CD4-positive, alpha-beta memory T cell (primary cell): ENCODE results near the gene NAA40. TPM values are rescaled to one million over a fixed set of nuclear protein-coding genes. Genes with fewer than 3 reads are reported as not detected.
A peak's percentile ranks its signal among the peaks of the same experiment; 100 is the strongest.
"Not testable (repeated sequence)": the region's sequence is repeated elsewhere in the genome, so short reads cannot be mapped to it uniquely, and the experiment has no call there.

Experiments used
- CTCF ChIA-PET: fragments of 350-600 bp; sonication (Branson Sonifier 250); formaldehyde crosslinking; loops from one replicate; lab custom pipeline; 2021; ENCODE audit warnings: inconsistent platforms; ENCODE audit not compliant: partially characterized antibody; lab: Charles Lee
- POLR2A ChIA-PET: fragments of 350-600 bp; sonication (Branson Sonifier 250); formaldehyde crosslinking; loops from one replicate; lab custom pipeline; 2021; ENCODE audit not compliant: partially characterized antibody; lab: Charles Lee
- DNase-seq, 5 donors: peaks; one replicate each; pipeline versions ENCODE4 v3.0.0 to v3.0.0-alpha.2; 2020 to 2022; ENCODE audit warnings: mixed read lengths in 1 of 5
- H3K27ac ChIP-seq: one replicate; pipeline ENCODE4 v1.7.0; 2013; ENCODE audit warnings: low read depth, low read length
- H3K27me3 ChIP-seq: 2 replicates; pipeline ENCODE4 v1.7.0; 2013; ENCODE audit warnings: mild to moderate bottlenecking, low read length, moderate library complexity; ENCODE audit not compliant: insufficient read depth
- H3K36me3 ChIP-seq: 2 replicates; pipeline ENCODE4 v1.7.0; 2013; ENCODE audit warnings: mild to moderate bottlenecking, low read length, moderate library complexity; ENCODE audit not compliant: insufficient read depth
- H3K4me1 ChIP-seq: 2 replicates; pipeline ENCODE4 v1.7.0; 2013; ENCODE audit warnings: mild to moderate bottlenecking, low read length, moderate library complexity; ENCODE audit not compliant: insufficient read depth
- H3K4me3 ChIP-seq, 2 donors: one replicate each; pipeline ENCODE4 v1.7.0; 2013; ENCODE audit warnings: low read length in 2 of 2, mild to moderate bottlenecking in 1 of 2
- H3K9me3 ChIP-seq, 2 donors: one replicate each; pipeline ENCODE4 v1.7.0; 2013; ENCODE audit warnings: low read length in 2 of 2, control low read depth in 1 of 2; ENCODE audit not compliant: control insufficient read depth in 1 of 2
- H3K27ac Mint-ChIP-seq, 7 donors: one replicate each; pipeline ENCODE4 v1.8.0; 2020 to 2021; ENCODE audit warnings: mixed read lengths in 7 of 7, mild to moderate bottlenecking in 6 of 7, inconsistent platforms in 3 of 7, moderate library complexity in 3 of 7
- H3K27me3 Mint-ChIP-seq, 2 donors: one replicate each; pipeline ENCODE4 v1.8.0; 2020 to 2021; ENCODE audit warnings: mixed read lengths in 2 of 2
- H3K36me3 Mint-ChIP-seq, 2 donors: one replicate each; pipeline ENCODE4 v1.8.0; 2020 to 2021; ENCODE audit warnings: mixed read lengths in 2 of 2, inconsistent platforms in 1 of 2, mild to moderate bottlenecking in 1 of 2
- H3K4me1 Mint-ChIP-seq, 4 donors: one replicate each; pipeline ENCODE4 v1.8.0; 2020 to 2021; ENCODE audit warnings: mixed read lengths in 4 of 4, mild to moderate bottlenecking in 1 of 4
- H3K4me3 Mint-ChIP-seq, 8 donors: one replicate each; pipeline ENCODE4 v1.8.0; 2020 to 2021; ENCODE audit warnings: mixed read lengths in 8 of 8, mild to moderate bottlenecking in 7 of 8, moderate library complexity in 6 of 8, inconsistent platforms in 3 of 8
- H3K9me3 Mint-ChIP-seq, 8 donors: one replicate each; pipeline ENCODE4 v1.8.0; 2020 to 2021; ENCODE audit warnings: mixed read lengths in 8 of 8, mild to moderate bottlenecking in 5 of 8, inconsistent platforms in 3 of 8, moderate library complexity in 1 of 8
- intact Hi-C: fragments of 100-400 bp; cut with micrococcal nuclease; formaldehyde crosslinking; loops from one replicate; pipeline ENCODE4 v1.15.1; 2023
- polyA plus RNA-seq, 2 donors: library from polyadenylated mRNA; unstranded; fragments of 300-500 nt; fragmentation: Illumina TruSeq; gene quantifications; one replicate each; pipeline ENCODE4 v1.2.3, GENCODE V29; 2021
- total RNA-seq, 2 experiments: library from RNA; stranded (reverse); gene quantifications; one replicate each; pipeline ENCODE4 v1.2.3, GENCODE V29; 2021

Gene NAA40
- total and polyA plus RNA-seq, 4 experiments from 2014 or later: 6.1 to 24.8 (median 17.1) TPM

DNA sequence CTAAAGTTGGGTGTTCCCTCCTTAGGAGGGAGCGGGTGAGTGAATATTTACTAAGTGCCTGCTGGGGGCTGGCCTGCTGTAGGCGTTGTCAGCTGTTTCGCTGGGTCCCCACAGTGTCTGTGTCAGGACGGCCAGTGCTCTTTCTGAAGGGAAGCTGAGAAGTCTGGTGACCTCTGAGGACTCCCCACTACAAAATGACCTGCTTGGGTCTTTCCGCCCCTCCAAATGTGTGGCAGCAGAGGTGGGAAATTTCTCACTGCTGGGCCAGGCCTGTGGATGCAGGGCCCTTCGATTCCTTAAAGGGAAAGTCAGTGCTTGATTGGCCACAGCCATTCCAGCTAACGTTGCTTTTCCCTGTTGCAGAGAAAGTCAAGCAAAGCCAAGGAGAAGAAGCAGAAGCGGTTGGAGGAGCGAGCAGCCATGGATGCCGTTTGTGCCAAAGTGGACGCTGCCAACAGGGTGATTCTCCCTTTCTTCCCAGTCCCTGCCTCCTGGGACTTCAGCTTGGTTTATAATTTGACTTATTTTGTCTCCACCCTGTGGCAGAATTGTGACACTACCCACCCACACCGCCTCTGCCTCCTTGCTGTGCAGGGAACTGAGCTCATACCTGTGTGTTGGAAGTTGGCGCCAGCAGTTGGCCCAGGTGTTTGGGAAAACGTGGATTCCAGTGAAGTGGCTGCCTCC, 6.8 kb downstream of the NAA40 start:
- Mint-ChIP-seq H3K4me1 (peaks cover 4 to 14% (median 8%) of the 10 kb centered on the region in 4 donors), H3K36me3 (peaks cover 0 to 9% of the 10 kb centered on the region in 2 donors), H3K27me3 (no peaks in the 10 kb centered on the region), H3K9me3 (no peaks in the 10 kb centered on the region), H3K4me3 (no peak overlapping the region), H3K27ac (peak overlapping the region in 1 of 7 donors; percentile 30)
- no peaks in the 10 kb centered on the region for H3K9me3 ChIP-seq
- intact Hi-C loops: loop anchor here (1.0 to 5.0 kb wide), 3 partner anchors 38 to 178 kb away; no protein-coding TSS in a partner anchor
- H3K4me3 ChIP-seq: no peak overlapping the region
- H3K36me3 ChIP-seq: no peaks in the 10 kb centered on the region
- CTCF ChIA-PET: interaction anchor here (0.6 to 13.9 kb wide), 30 partner anchors 9 to 308 kb away, joined by 3 to 337 read pairs (median 4); partner anchors contain the start of genes MARK2, RCOR2 and ZFTA
- H3K27ac ChIP-seq: no peak overlapping the region
- H3K27me3 ChIP-seq: no peaks in the 10 kb centered on the region
- peaks cover under 1% of the 10 kb centered on the region for H3K4me1 ChIP-seq
- POLR2A ChIA-PET: interaction anchor here (0.8 to 3.0 kb wide), 9 partner anchors 29 to 178 kb away, joined by 3 to 43 read pairs (median 3); partner anchors contain the start of genes COX8A, MARK2, OTUB1 and ZFTA
- DNase-seq: peak; percentile 45 to 53 (median 49)

DNA sequence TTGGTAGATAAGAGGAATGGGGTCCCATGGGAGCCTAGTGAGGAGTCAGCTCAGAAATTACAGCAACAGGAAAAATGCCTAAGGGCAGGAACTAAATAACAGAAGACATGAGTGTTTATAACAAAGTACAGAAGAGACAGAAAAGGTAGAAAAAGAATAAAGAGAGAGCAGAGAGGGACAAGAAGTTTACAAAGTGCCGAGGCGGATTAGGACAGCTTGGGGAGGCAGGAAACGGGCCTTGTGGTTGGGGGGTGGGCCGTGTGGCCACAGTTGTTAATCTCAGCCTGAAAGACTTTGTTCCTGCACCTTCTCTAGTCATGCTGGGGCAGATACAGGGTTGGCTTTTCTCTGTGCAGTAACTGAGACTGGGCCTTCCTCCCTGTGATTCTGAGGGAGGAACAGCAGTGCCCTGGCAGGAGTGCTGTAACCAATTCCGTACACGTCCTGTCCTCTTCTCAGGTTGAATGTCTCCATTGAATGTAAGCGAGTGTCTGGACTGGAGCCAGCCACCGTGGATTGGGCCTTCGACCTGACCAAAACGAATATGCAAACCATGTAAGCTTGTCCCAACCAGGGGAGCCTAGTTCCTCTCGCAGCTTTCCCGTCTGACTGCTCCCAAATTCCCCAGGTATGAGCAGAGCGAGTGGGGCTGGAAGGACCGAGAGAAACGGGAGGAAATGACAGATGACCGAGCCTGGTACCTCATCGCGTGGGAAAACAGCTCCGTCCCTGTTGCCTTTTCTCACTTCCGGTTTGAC, 13.2 kb downstream of the NAA40 start:
- peak overlapping the region; percentile 0 to 87 (median 65) for H3K27ac Mint-ChIP-seq
- Histone ChIP-seq H3K36me3 (peaks cover 25% of the 10 kb centered on the region), H3K4me1 (peaks cover 25% of the 10 kb centered on the region), H3K4me3 (no peak overlapping the region), H3K27me3 (no peaks in the 10 kb centered on the region), H3K27ac (peak overlapping the region; percentile 46), H3K9me3 (no peaks in the 10 kb centered on the region)
- POLR2A ChIA-PET: no interaction called here
- CTCF ChIA-PET: interaction anchor here (0.6 to 13.9 kb wide), 5 partner anchors 8 to 282 kb away, joined by 3 to 337 read pairs (median 3); partner anchors contain the start of gene MARK2
- peaks cover 17 to 31% (median 23%) of the 10 kb centered on the region in 4 donors for H3K4me1 Mint-ChIP-seq
- H3K4me3 Mint-ChIP-seq: peak overlapping the region in 7 of 8 donors; percentile 10 to 78 (median 54)
- peaks cover 17 to 21% of the 10 kb centered on the region in 2 donors for H3K36me3 Mint-ChIP-seq
- intact Hi-C loops: no loop called here
- peak in 1 of 5 donors; percentile 41 for DNase-seq
- H3K9me3 Mint-ChIP-seq: no peaks in the 10 kb centered on the region
- no peaks in the 10 kb centered on the region for H3K27me3 Mint-ChIP-seq

DNA sequence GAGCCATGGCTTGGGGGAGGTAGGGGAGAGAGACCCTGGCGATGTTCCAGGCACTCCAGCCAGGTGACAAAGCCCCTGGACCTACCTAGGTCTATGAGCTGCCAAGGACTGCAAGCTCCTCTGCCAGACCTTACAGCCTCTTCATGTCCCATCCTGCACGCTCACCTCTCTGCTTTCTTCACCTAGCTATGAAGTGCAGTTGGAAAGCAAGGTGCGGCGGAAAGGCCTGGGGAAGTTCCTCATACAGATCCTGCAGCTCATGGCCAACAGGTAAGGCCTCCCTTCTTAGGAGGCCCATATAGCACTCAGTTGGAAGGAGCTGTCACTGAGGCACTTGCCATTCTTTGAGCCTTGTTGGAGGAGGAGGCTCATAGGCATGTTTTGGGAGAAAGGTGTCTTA, 13.8 kb downstream of the NAA40 start:
- no peaks in the 10 kb centered on the region for H3K27me3 ChIP-seq
- Mint-ChIP-seq H3K27me3 (no peaks in the 10 kb centered on the region), H3K27ac (peak overlapping the region in 5 of 7 donors; percentile 0 to 87 (median 76)), H3K9me3 (no peaks in the 10 kb centered on the region), H3K4me1 (peaks cover 17 to 31% (median 23%) of the 10 kb centered on the region in 4 donors), H3K4me3 (peak overlapping the region in 6 of 8 donors; percentile 10 to 78 (median 48)), H3K36me3 (peaks cover 17 to 20% of the 10 kb centered on the region in 2 donors)
- H3K4me3 ChIP-seq: no peak overlapping the region
- no peaks in the 10 kb centered on the region for H3K9me3 ChIP-seq
- intact Hi-C loops: no loop called here
- peaks cover 25% of the 10 kb centered on the region for H3K36me3 ChIP-seq
- CTCF ChIA-PET: interaction anchor here (0.6 to 13.9 kb wide), 5 partner anchors 9 to 283 kb away, joined by 3 to 337 read pairs (median 3); partner anchors contain the start of gene MARK2
- peak overlapping the region; percentile 46 for H3K27ac ChIP-seq
- H3K4me1 ChIP-seq: peaks cover 25% of the 10 kb centered on the region
- no peak for DNase-seq
- POLR2A ChIA-PET: no interaction called here

DNA sequence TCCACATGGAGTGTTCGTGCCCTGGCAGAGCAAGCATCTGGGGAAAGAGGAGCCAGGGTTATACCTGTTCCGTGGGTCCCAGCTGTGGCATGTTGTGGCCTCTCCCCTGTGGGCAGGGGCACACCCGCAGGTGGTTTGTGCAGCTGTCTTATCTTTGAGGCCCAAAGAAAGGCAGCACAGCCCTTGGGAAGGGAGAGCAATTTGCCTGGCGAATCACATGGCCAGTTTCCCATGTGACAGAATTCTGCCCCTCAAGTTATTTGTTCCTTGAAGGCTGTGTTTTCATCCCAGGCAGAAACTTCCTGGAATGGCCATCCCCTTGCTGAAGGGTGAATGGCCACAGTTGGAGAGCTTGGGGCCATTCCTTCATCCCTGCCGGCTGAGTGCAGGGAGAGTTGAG, 19.2 kb downstream of the NAA40 start:
- no peaks in the 10 kb centered on the region for H3K27me3 ChIP-seq
- POLR2A ChIA-PET: interaction anchor here (1.2 kb wide), 1 partner anchor 120 kb away, joined by 4 read pairs; the partner anchor contains the start of gene MARK2
- peaks cover 3 to 22% (median 14%) of the 10 kb centered on the region in 4 donors for H3K4me1 Mint-ChIP-seq

DNA sequence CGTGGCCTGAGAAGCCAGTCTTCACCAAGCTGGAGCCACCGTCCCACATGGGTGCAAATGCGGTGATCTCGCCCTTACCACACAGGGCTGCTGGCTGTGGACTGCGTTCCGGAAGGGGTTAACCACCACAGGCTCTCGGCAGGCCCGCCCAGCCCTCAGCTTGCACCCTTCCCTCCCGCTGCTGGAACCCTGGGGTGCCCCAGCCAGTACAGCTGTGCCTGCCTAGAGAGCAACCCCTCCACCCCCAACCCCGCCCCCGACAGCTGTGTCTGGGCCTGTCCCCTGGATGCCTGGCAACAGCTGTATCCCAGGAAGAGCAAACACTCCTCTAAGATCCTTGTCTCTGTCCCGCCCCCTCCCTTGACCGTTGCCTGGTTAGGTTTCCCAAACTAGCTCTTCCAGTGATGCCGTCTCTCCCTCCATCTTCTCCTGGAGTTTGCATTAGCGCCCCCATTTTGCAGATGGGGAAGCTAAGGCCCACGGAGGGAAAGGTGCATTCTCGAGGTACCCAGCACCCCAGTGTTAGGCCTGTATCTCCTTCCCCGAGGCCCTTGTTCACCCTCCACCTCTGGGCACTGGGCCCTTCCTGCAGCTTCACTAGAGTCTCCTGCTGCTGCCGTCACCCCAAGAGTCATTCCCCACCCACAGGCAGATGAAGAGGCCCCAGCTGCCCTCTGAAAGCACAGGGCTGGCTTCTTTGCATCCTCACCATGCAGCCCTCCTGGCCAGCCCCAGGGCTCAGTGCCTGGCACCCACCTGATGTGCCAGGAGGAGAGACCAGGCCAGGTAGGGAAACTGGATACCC, 23.0 kb downstream of the NAA40 start:
- peak in 1 of 5 donors; percentile 21 for DNase-seq
- H3K27me3 Mint-ChIP-seq: no peaks in the 10 kb centered on the region
- H3K27ac ChIP-seq: no peak overlapping the region
- H3K36me3 ChIP-seq: no peaks in the 10 kb centered on the region
- intact Hi-C loops: no loop called here
- H3K4me1 Mint-ChIP-seq: peaks cover 3 to 16% (median 10%) of the 10 kb centered on the region in 4 donors
- H3K9me3 ChIP-seq: no peaks in the 10 kb centered on the region
- no peaks in the 10 kb centered on the region for H3K27me3 ChIP-seq
- ChIA-PET CTCF (interaction anchor here (0.6 to 1.6 kb wide), 7 partner anchors 16 to 191 kb away, joined by 3 to 6 read pairs (median 4); no protein-coding TSS in a partner anchor), POLR2A (interaction anchor here (1.1 kb wide), 1 partner anchor 123 kb away, joined by 3 read pairs; the partner anchor contains the start of gene MARK2)
- no peaks in the 10 kb centered on the region for H3K9me3 Mint-ChIP-seq
- peaks cover 14% of the 10 kb centered on the region for H3K4me1 ChIP-seq
- peak overlapping the region in 3 of 8 donors; percentile 39 to 59 (median 55) for H3K4me3 Mint-ChIP-seq
- H3K4me3 ChIP-seq: no peak overlapping the region
- no peaks in the 10 kb centered on the region for H3K36me3 Mint-ChIP-seq
- peak overlapping the region in 2 of 7 donors; percentile 74 to 82 for H3K27ac Mint-ChIP-seq

More for the DNA sequence above, 19.2 kb downstream of the NAA40 start:
- DNase-seq: no peak
- Mint-ChIP-seq H3K9me3 (no peaks in the 10 kb centered on the region), H3K4me3 (no peak overlapping the region), H3K36me3 (peaks cover 12 to 17% of the 10 kb centered on the region in 2 donors), H3K27ac (no peak overlapping the region), H3K27me3 (no peaks in the 10 kb centered on the region)
- Histone ChIP-seq H3K9me3 (no peaks in the 10 kb centered on the region), H3K4me3 (no peak overlapping the region), H3K36me3 (peaks cover 22% of the 10 kb centered on the region), H3K27ac (no peak overlapping the region), H3K4me1 (peaks cover 20% of the 10 kb centered on the region)
- CTCF ChIA-PET: interaction anchor here (1.4 kb wide), 1 partner anchor 12 kb away, joined by 7 read pairs; no protein-coding TSS in a partner anchor
- intact Hi-C loops: no loop called here

DNA sequence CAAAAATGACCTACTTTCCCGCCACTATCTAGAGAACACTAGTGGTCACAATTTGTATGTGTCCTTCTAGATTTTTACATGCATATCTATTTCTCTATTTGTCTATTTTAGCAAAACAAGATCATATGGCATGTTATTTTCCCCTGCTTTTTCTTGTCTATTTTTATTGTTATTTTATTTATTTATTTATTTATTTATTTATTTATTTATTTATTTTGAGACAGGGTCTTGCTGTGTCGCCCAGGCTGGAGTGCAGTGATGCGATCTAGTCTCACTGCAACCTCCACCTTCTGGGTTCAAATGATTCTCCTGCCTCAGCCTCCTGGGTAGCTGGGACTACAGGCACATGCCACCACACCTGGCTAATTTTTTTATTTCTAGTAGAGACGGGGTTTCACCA, 25.1 kb downstream of the NAA40 start:
- not testable (repeated sequence) for H3K27me3 Mint-ChIP-seq

More for the DNA sequence above, 25.1 kb downstream of the NAA40 start:
- intact Hi-C loops, POLR2A ChIA-PET, H3K36me3 ChIP-seq, H3K4me3 ChIP-seq, DNase-seq, H3K27ac ChIP-seq, CTCF ChIA-PET, H3K36me3 Mint-ChIP-seq, H3K9me3 ChIP-seq, H3K4me3 Mint-ChIP-seq, H3K27ac Mint-ChIP-seq, H3K27me3 ChIP-seq, H3K9me3 Mint-ChIP-seq: not testable (repeated sequence)
- H3K4me1 Mint-ChIP-seq: peaks cover 3 to 16% (median 10%) of the 10 kb centered on the region in 4 donors
- H3K4me1 ChIP-seq: peaks cover 14% of the 10 kb centered on the region
